Endothelial cell of umbilical vein (primary cell): ENCODE results near the gene PNCK. TPM values are rescaled to one million over a fixed set of nuclear protein-coding genes. Genes with fewer than 3 reads are reported as not detected.

Experiments
- BruUV-seq: library from RNA; stranded (reverse); fragments of 400-500 nt; replicated peaks from 2 replicates; lab custom pipeline; 2021; lab: Mats Ljungman, UMichigan
- CTCF ChIA-PET: fragments of 300-600, 350-600 bp; sonication (Branson Sonifier 250); formaldehyde crosslinking; loops from one replicate; lab custom pipeline; 2021; ENCODE audit warnings: antibody characterized with exemption, inconsistent platforms; lab: Charles Lee
- POLR2A ChIA-PET: fragments of 300-600, 350-600 bp; sonication (Branson Sonifier 250); formaldehyde crosslinking; loops from one replicate; lab custom pipeline; 2021; ENCODE audit warnings: antibody characterized with exemption, inconsistent platforms; lab: Charles Lee
- DNase-seq: peaks from one replicate; pipeline ENCODE4 v3.0.0-alpha.2; 2011; ENCODE audit warnings: low read depth, low spot score
- FAIRE-seq: peaks from 2 replicates; lab custom pipeline; 2011; peaks lifted over from hg19 to GRCh38; lab: Jason Lieb, UNC
- H2AFZ ChIP-seq: 2 replicates; pipeline ENCODE4 v1.6.0; 2012; ENCODE audit warnings: low read depth, low read length, control low read depth, inconsistent platforms
- H3K27ac ChIP-seq: 2 replicates; pipeline ENCODE4 v1.5.1; 2011; ENCODE audit warnings: low read depth, mild to moderate bottlenecking, control low read depth, low read length, moderate library complexity; ENCODE audit not compliant: insufficient read depth
- H3K27me3 ChIP-seq, 2 experiments: 2 replicates each; pipeline versions ENCODE4 v1.6.0 to v1.6.1; 2011; ENCODE audit warnings: low read length in 2 of 2, mixed read lengths in 1 of 2; ENCODE audit not compliant: control insufficient read depth in 2 of 2, insufficient read depth in 2 of 2
- H3K36me3 ChIP-seq, 2 experiments: 2 replicates in 1 of 2; 3 replicates in 1 of 2; pipeline ENCODE4 v1.5.1; 2011; ENCODE audit warnings: low read length in 2 of 2, mild to moderate bottlenecking in 1 of 2, moderate library complexity in 1 of 2; ENCODE audit not compliant: control insufficient read depth in 2 of 2, insufficient read depth in 2 of 2; ENCODE audit errors: extremely low read depth in 1 of 2
- H3K4me1 ChIP-seq: 3 replicates; pipeline ENCODE4 v1.5.1; 2011; ENCODE audit warnings: mild to moderate bottlenecking, low read length; ENCODE audit not compliant: control insufficient read depth, insufficient read depth; ENCODE audit errors: extremely low read depth
- H3K4me2 ChIP-seq: 2 replicates; pipeline ENCODE4 v1.6.1; 2011; ENCODE audit warnings: low read length, control low read depth, mixed read lengths; ENCODE audit not compliant: insufficient read depth
- H3K4me3 ChIP-seq, 3 experiments: fragments of 200-600 bp in 1 of 3; sonication (generic), shearing (Covaris generic) in 1 of 3; replicated peaks in 1 of 3; 2 replicates each; pipeline ENCODE4 v1.5.1; 2011 to 2016; ENCODE audit warnings: control low read depth in 3 of 3, low read length in 3 of 3, mild to moderate bottlenecking in 2 of 3, inconsistent platforms in 1 of 3, low read depth in 1 of 3, moderate library complexity in 1 of 3; ENCODE audit not compliant: insufficient read depth in 1 of 3
- H3K79me2 ChIP-seq: 2 replicates; pipeline ENCODE4 v1.6.0; 2012; ENCODE audit warnings: low read length, inconsistent platforms; ENCODE audit not compliant: control insufficient read depth, insufficient read depth
- H3K9ac ChIP-seq: replicated peaks from 2 replicates; pipeline ENCODE3; 2011; ENCODE audit warnings: low read length, control low read depth; ENCODE audit not compliant: insufficient read depth; ENCODE audit errors: extremely low read depth
- H3K9me1 ChIP-seq: replicated peaks from 3 replicates; pipeline ENCODE4 v1.6.0; 2011; ENCODE audit warnings: mild to moderate bottlenecking, low read length; ENCODE audit not compliant: control insufficient read depth, insufficient read depth; ENCODE audit errors: extremely low read depth
- H3K9me3 ChIP-seq: replicated peaks from 2 replicates; pipeline ENCODE4 v1.5.1; 2012; ENCODE audit warnings: low read length, inconsistent platforms; ENCODE audit not compliant: control insufficient read depth, insufficient read depth
- H4K20me1 ChIP-seq: replicated peaks from 2 replicates; pipeline ENCODE3; 2011; ENCODE audit warnings: mild to moderate bottlenecking, low read length; ENCODE audit not compliant: control insufficient read depth, insufficient read depth; ENCODE audit errors: extremely low read depth
- EZH2 ChIP-seq: IDR thresholded peaks from 2 replicates; pipeline ENCODE4 v1.6.1; 2012; ENCODE audit warnings: borderline replicate concordance, low read depth, mild to moderate bottlenecking, moderate library complexity, low read length, inconsistent platforms; ENCODE audit not compliant: severe bottlenecking
- GATA2 ChIP-seq: IDR thresholded peaks from 2 replicates; pipeline ENCODE4 v1.7.0; 2011; ENCODE audit warnings: low read depth, mild to moderate bottlenecking, moderate library complexity, mixed read lengths, low read length; ENCODE audit not compliant: insufficient read length, insufficient read depth
- JUN ChIP-seq: IDR thresholded peaks from 2 replicates; pipeline ENCODE4 v1.6.1; 2011; ENCODE audit warnings: borderline replicate concordance, low read depth; ENCODE audit not compliant: insufficient read length, insufficient read depth
- MYC ChIP-seq: IDR thresholded peaks from one replicate; pipeline ENCODE4 v1.6.1; 2011; ENCODE audit warnings: mild to moderate bottlenecking, low read depth, low read length
- POLR2A ChIP-seq: IDR thresholded peaks from 2 replicates; pipeline ENCODE4 v1.6.1; 2012; ENCODE audit warnings: low read depth, mild to moderate bottlenecking, control low read depth, low read length
- POLR2AphosphoS5 ChIP-seq: IDR thresholded peaks from 2 replicates; pipeline ENCODE4 v1.6.1; 2012; ENCODE audit warnings: low read depth, mild to moderate bottlenecking, control low read depth, low read length, moderate library complexity; ENCODE audit not compliant: insufficient read depth
- dilution Hi-C: fragments of 300-500 bp; cut with MboI; formaldehyde crosslinking; loops from one replicate; pipeline ENCODE4 v1.15.0; 2019; ENCODE audit warnings: low sequenced_read_pairs; ENCODE audit not compliant: extremely low pct_ligation_motif_present
- intact Hi-C: fragments of 100-400 bp; cut with micrococcal nuclease; formaldehyde crosslinking; loops from one replicate; pipeline ENCODE4 v1.10.0; 2022
- polyA plus RNA-seq, 4 experiments: library from polyadenylated mRNA; depleted of rRNA in 3 of 4; stranded (reverse) in 3 of 4; unstranded in 1 of 4; fragments of >200 nt; gene quantifications; 2 replicates each; pipeline versions ENCODE4 v1.2.1 to v1.2.3, GENCODE V29; 2011 to 2012; ENCODE audit warnings: missing spikeins in 1 of 4
- total RNA-seq: library from RNA; stranded (reverse); gene quantifications from 2 replicates; pipeline ENCODE4 v1.2.3, GENCODE V29; 2021
- TF ChIP-seq, protein P1 (sequence below), 2 donors: IDR thresholded peaks; 1 replicate in 1 of 2; 2 replicates in 1 of 2; pipeline ENCODE4 v1.5.1; 2011; ENCODE audit warnings: low read length in 2 of 2, mild to moderate bottlenecking in 2 of 2, moderate library complexity in 2 of 2, control low read depth in 1 of 2, inconsistent platforms in 1 of 2, low read depth in 1 of 2; ENCODE audit not compliant: insufficient read depth in 1 of 2; ENCODE audit errors: extremely low read depth in 1 of 2
- TF ChIP-seq, protein P2 (sequence below): IDR thresholded peaks from 2 replicates; pipeline ENCODE4 v1.6.1; 2011; ENCODE audit not compliant: insufficient read depth, insufficient read length

The PNCK gene
- total and polyA plus RNA-seq, 2 donors (not counting 3 experiments of a cell fraction or from before 2014, with no cell fraction given) = 0.12 TPM; not detected in 1

DNA sequence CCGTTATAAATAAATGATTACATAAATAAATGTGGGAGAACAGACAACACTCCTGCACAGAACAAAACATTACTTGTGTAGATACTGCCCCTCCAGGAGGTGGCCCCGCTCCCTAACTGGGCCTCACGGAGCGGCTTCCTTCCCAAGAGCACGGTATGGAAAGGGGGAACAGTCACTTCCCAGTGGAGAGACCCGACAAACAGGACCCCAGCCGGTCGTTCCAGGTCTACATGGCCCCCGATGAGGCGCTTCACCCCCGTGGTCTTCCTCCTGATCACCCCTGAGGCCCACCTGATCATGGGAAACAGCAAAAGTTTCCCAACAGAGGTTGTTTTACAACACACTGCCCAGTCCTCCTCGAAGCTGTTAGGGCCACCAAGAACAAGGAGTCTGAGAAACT, 7.6 kb upstream of the PNCK start:
- H3K27me3 ChIP-seq = no peaks in the 10 kb centered on the region
- no peak overlapping the region for H3K27ac ChIP-seq
- ChIA-PET CTCF (no interaction called here), POLR2A (no interaction called here)
- no peak for FAIRE-seq
- H3K9me3 ChIP-seq = no peaks in the 10 kb centered on the region
- intact Hi-C loops (no loop called here), dilution Hi-C loops (no loop called here)
- BruUV-seq = no TSS peak
- H4K20me1 ChIP-seq = no peaks in the 10 kb centered on the region
- DNase-seq = no peak
- H3K36me3 ChIP-seq = no peaks in the 10 kb centered on the region
- H3K9ac ChIP-seq = no peak overlapping the region
- no peak for TF ChIP-seq POLR2A
- no peak for TF ChIP-seq JUN
- TF ChIP-seq GATA2 = no peak
- TF ChIP-seq, protein P1, sequence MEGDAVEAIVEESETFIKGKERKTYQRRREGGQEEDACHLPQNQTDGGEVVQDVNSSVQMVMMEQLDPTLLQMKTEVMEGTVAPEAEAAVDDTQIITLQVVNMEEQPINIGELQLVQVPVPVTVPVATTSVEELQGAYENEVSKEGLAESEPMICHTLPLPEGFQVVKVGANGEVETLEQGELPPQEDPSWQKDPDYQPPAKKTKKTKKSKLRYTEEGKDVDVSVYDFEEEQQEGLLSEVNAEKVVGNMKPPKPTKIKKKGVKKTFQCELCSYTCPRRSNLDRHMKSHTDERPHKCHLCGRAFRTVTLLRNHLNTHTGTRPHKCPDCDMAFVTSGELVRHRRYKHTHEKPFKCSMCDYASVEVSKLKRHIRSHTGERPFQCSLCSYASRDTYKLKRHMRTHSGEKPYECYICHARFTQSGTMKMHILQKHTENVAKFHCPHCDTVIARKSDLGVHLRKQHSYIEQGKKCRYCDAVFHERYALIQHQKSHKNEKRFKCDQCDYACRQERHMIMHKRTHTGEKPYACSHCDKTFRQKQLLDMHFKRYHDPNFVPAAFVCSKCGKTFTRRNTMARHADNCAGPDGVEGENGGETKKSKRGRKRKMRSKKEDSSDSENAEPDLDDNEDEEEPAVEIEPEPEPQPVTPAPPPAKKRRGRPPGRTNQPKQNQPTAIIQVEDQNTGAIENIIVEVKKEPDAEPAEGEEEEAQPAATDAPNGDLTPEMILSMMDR (IDR thresholded peaks at IDR 0.05; ENCODE audit: extremely low read depth in 1 of 2, insufficient read depth in 1 of 2, low read depth in 1 of 2, low read length in 2 of 2) = no peak
- no peak for TF ChIP-seq POLR2AphosphoS5
- TF ChIP-seq, protein P2, sequence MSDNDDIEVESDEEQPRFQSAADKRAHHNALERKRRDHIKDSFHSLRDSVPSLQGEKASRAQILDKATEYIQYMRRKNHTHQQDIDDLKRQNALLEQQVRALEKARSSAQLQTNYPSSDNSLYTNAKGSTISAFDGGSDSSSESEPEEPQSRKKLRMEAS = no peak
- no peak for TF ChIP-seq MYC
- TF ChIP-seq EZH2 = no peak
- H3K4me3 ChIP-seq = no peak overlapping the region
- H3K9me1 ChIP-seq = no peaks in the 10 kb centered on the region
- H2AFZ ChIP-seq = no peak overlapping the region
- H3K4me1 ChIP-seq = no peaks in the 10 kb centered on the region
- H3K4me2 ChIP-seq = no peak overlapping the region
- H3K79me2 ChIP-seq = no peaks in the 10 kb centered on the region
